ENCODE data around the gene GAS1. TPM values are rescaled to one million over a fixed set of nuclear protein-coding genes. Genes with fewer than 3 reads are reported as not detected.

The GAS1 gene
- total RNA-seq, 1 experiment from 2014 or later = 0.07 TPM

- no peaks in the 10 kb centered on the region for H4K20me1 ChIP-seq (ENCODE audit: insufficient read depth)
- peaks cover 4 to 9% of the 10 kb centered on the region in 2 experiments; a peak in 2 of 4 replicates for H3K4me1 ChIP-seq (ENCODE audit: control insufficient read depth in 1 of 2, insufficient read depth in 2 of 2, low read length in 2 of 2)
- no peak for ATAC-seq
- H3K9me2 ChIP-seq (ENCODE audit: insufficient read depth) = no peaks in the 10 kb centered on the region
- TF ChIP-seq POLR2A (IDR thresholded peaks at IDR 0.05; ENCODE audit: borderline replicate concordance, extremely low read depth, insufficient read depth, insufficient read length) (no peak), ATF3 (IDR thresholded peaks at IDR 0.05) (no peak), REST (IDR thresholded peaks at IDR 0.05; ENCODE audit: low read depth) (no peak), SP1 (IDR thresholded peaks at IDR 0.05; ENCODE audit: low read depth) (no peak), JUND (IDR thresholded peaks at IDR 0.05) (no peak), EZH2 (IDR thresholded peaks at IDR 0.05) (no peak), EGR1 (IDR thresholded peaks at IDR 0.05; ENCODE audit: low read depth) (no peak), CEBPB (IDR thresholded peaks at IDR 0.05; ENCODE audit: low read depth) (no peak), ELF1 (IDR thresholded peaks at IDR 0.05; ENCODE audit: borderline replicate concordance, low read depth) (no peak)
- TF ChIP-seq, protein P1, sequence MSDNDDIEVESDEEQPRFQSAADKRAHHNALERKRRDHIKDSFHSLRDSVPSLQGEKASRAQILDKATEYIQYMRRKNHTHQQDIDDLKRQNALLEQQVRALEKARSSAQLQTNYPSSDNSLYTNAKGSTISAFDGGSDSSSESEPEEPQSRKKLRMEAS (IDR thresholded peaks at IDR 0.05) = no peak
- TF ChIP-seq, protein P2, sequence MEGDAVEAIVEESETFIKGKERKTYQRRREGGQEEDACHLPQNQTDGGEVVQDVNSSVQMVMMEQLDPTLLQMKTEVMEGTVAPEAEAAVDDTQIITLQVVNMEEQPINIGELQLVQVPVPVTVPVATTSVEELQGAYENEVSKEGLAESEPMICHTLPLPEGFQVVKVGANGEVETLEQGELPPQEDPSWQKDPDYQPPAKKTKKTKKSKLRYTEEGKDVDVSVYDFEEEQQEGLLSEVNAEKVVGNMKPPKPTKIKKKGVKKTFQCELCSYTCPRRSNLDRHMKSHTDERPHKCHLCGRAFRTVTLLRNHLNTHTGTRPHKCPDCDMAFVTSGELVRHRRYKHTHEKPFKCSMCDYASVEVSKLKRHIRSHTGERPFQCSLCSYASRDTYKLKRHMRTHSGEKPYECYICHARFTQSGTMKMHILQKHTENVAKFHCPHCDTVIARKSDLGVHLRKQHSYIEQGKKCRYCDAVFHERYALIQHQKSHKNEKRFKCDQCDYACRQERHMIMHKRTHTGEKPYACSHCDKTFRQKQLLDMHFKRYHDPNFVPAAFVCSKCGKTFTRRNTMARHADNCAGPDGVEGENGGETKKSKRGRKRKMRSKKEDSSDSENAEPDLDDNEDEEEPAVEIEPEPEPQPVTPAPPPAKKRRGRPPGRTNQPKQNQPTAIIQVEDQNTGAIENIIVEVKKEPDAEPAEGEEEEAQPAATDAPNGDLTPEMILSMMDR (IDR thresholded peaks at IDR 0.05 in 2 of 3, conservative IDR thresholded peaks at IDR 0.05 in 1 of 3; ENCODE audit: borderline replicate concordance in 1 of 3, insufficient read depth in 1 of 3, low read depth in 2 of 3, low read length in 2 of 3) = no peak
- no peaks in the 10 kb centered on the region for H3K9me3 ChIP-seq (ENCODE audit: control insufficient read depth in 1 of 2, insufficient read depth in 1 of 2, low read depth in 1 of 2, low read length in 2 of 2)
- no peak overlapping the region for H3K4me2 ChIP-seq (ENCODE audit: low read length)
- H3K79me2 ChIP-seq (ENCODE audit: insufficient read depth, low read length) = no peaks in the 10 kb centered on the region
- RAD21 ChIA-PET (ENCODE audit: low non-redundant PET in 1 of 2, low total read pairs in 2 of 2, uncharacterized antibody in 2 of 2, unreplicated experiment in 2 of 2) = no interaction called here
- no peak overlapping the region for H2AFZ ChIP-seq (ENCODE audit: low read depth, low read length, poor library complexity, severe bottlenecking)
- CTCF ChIA-PET = no interaction called here
- H3K9ac ChIP-seq (ENCODE audit: low read length) = no peak overlapping the region
- H3K36me3 ChIP-seq (ENCODE audit: control insufficient read depth in 1 of 2, insufficient read depth in 2 of 2, low read length in 2 of 2) = no peaks in the 10 kb centered on the region
- no peak for DNase-seq (ENCODE audit: low read depth, low spot score)
- intact Hi-C loops (cut with micrococcal nuclease) = no loop called here
- POLR2A ChIA-PET = no interaction called here
- BruUV-seq (replicated peaks) = no TSS peak
- H3K27me3 ChIP-seq (ENCODE audit: insufficient read depth, low read length) = peaks cover 27% of the 10 kb centered on the region
- H3K27ac ChIP-seq (ENCODE audit: low read depth, low read length) = no peak overlapping the region
- no peak overlapping the region for H3K4me3 ChIP-seq (replicated peaks in 1 of 2; ENCODE audit: low read depth in 1 of 2, low read length in 2 of 2)
These were observed 5.9 kb upstream of the GAS1 start for GRCh38 chr9:86953181-86953580.

Measured in HCT116 (cell line).